Activated naive CD4-positive, alpha-beta T cell treated with anti-CD3 and anti-CD28 coated beads, Interleukin-2, amount 50 U/mL, for 24 hours (primary cell): Measurements from ENCODE around the gene KRT222.

ENCODE experiments used
- H3K27ac Mint-ChIP-seq: one replicate; pipeline ENCODE4 v1.8.0; 2021; ENCODE audit warnings: mild to moderate bottlenecking, mixed read lengths
- H3K27me3 Mint-ChIP-seq: one replicate; pipeline ENCODE4 v1.8.0; 2021; ENCODE audit warnings: mixed read lengths
- H3K36me3 Mint-ChIP-seq: one replicate; pipeline ENCODE4 v1.8.0; 2021; ENCODE audit warnings: mixed read lengths
- H3K4me1 Mint-ChIP-seq: one replicate; pipeline ENCODE4 v1.8.0; 2021; ENCODE audit warnings: mixed read lengths
- H3K4me3 Mint-ChIP-seq: one replicate; pipeline ENCODE4 v1.8.0; 2021; ENCODE audit warnings: mild to moderate bottlenecking, mixed read lengths
- H3K9me3 Mint-ChIP-seq: one replicate; pipeline ENCODE4 v1.8.0; 2021; ENCODE audit warnings: mixed read lengths

The KRT222 gene

GRCh38 chr17:40664582-40665333 is at the start of gene KRT222:
Gene KRT222 (minus strand): TSS chr17:40665177. CDS start chr17:40665099, 78 bp downstream.
- Mint-ChIP-seq H3K4me3 (peak within 1 kb of the TSS; percentile 69), H3K27me3 (peaks cover 13% of the 10 kb centered on the region), H3K9me3 (no peaks in the 10 kb centered on the region), H3K27ac (no peak within 1 kb of the TSS), H3K36me3 (no peaks in the 10 kb centered on the region), H3K4me1 (peaks cover 12% of the 10 kb centered on the region)

GRCh38 chr17:40714473-40714872 is 49.5 kb upstream of the KRT222 start:
- Mint-ChIP-seq H3K27ac (no peak overlapping the region), H3K36me3 (no peaks in the 10 kb centered on the region), H3K9me3 (no peaks in the 10 kb centered on the region), H3K27me3 (peaks cover 3% of the 10 kb centered on the region), H3K4me1 (no peaks in the 10 kb centered on the region), H3K4me3 (no peak overlapping the region)

GRCh38 chr17:40707745-40708144 is 42.8 kb upstream of the KRT222 start:
- H3K27me3 Mint-ChIP-seq, result peaks cover 7% of the 10 kb centered on the region

GRCh38 chr17:40705584-40705983 is 40.6 kb upstream of the KRT222 start:
- Mint-ChIP-seq H3K9me3 (no peaks in the 10 kb centered on the region), H3K4me1 (no peaks in the 10 kb centered on the region), H3K27ac (no peak overlapping the region), H3K27me3 (peaks cover 7% of the 10 kb centered on the region), H3K4me3 (no peak overlapping the region), H3K36me3 (no peaks in the 10 kb centered on the region)

More at GRCh38 chr17:40707745-40708144, 42.8 kb upstream of the KRT222 start:
- H3K9me3 Mint-ChIP-seq, result no peaks in the 10 kb centered on the region
- no peak overlapping the region for H3K27ac Mint-ChIP-seq
- no peaks in the 10 kb centered on the region for H3K4me1 Mint-ChIP-seq
- no peak overlapping the region for H3K4me3 Mint-ChIP-seq
- H3K36me3 Mint-ChIP-seq, result no peaks in the 10 kb centered on the region

- Mint-ChIP-seq H3K4me3 (no peak within 1 kb of the TSS), H3K27me3 (peaks cover 9% of the 10 kb centered on the region), H3K4me1 (no peaks in the 10 kb centered on the region), H3K27ac (no peak within 1 kb of the TSS), H3K9me3 (no peaks in the 10 kb centered on the region), H3K36me3 (no peaks in the 10 kb centered on the region)
Measured at GRCh38 chr17:40703652-40704051, 38.7 kb upstream of the KRT222 start, which contains the start of gene KRT24. Gene KRT24 (minus strand): TSS chr17:40703752. CDS start chr17:40703693, 59 bp downstream.

- H3K36me3 Mint-ChIP-seq, result no peaks in the 10 kb centered on the region
- H3K4me3 Mint-ChIP-seq, result no peak overlapping the region
- no peak overlapping the region for H3K27ac Mint-ChIP-seq
- no peaks in the 10 kb centered on the region for H3K9me3 Mint-ChIP-seq
- H3K27me3 Mint-ChIP-seq, result peaks cover 11% of the 10 kb centered on the region
- H3K4me1 Mint-ChIP-seq, result no peaks in the 10 kb centered on the region
Measured at GRCh38 chr17:40702271-40702670, 37.3 kb upstream of the KRT222 start.

GRCh38 chr17:40699853-40700252 is 34.9 kb upstream of the KRT222 start:
- Mint-ChIP-seq H3K36me3 (no peaks in the 10 kb centered on the region), H3K27ac (peak overlapping the region; percentile 14)

GRCh38 chr17:40699371-40699770 is 34.4 kb upstream of the KRT222 start:
- Mint-ChIP-seq H3K27me3 (peaks cover 6% of the 10 kb centered on the region), H3K4me3 (no peak overlapping the region), H3K9me3 (no peaks in the 10 kb centered on the region), H3K4me1 (no peaks in the 10 kb centered on the region), H3K36me3 (no peaks in the 10 kb centered on the region), H3K27ac (no peak overlapping the region)

More at GRCh38 chr17:40699853-40700252, 34.9 kb upstream of the KRT222 start:
- peaks cover 9% of the 10 kb centered on the region for H3K27me3 Mint-ChIP-seq
- no peaks in the 10 kb centered on the region for H3K4me1 Mint-ChIP-seq
- no peak overlapping the region for H3K4me3 Mint-ChIP-seq
- no peaks in the 10 kb centered on the region for H3K9me3 Mint-ChIP-seq

GRCh38 chr17:40697297-40697696 is 32.3 kb upstream of the KRT222 start:
- H3K27ac Mint-ChIP-seq, result no peak overlapping the region
- H3K9me3 Mint-ChIP-seq, result no peaks in the 10 kb centered on the region
- H3K4me3 Mint-ChIP-seq, result no peak overlapping the region
- H3K36me3 Mint-ChIP-seq, result no peaks in the 10 kb centered on the region
- peaks cover 10% of the 10 kb centered on the region for H3K27me3 Mint-ChIP-seq
- no peaks in the 10 kb centered on the region for H3K4me1 Mint-ChIP-seq

- Mint-ChIP-seq H3K9me3 (no peaks in the 10 kb centered on the region), H3K27me3 (peaks cover 12% of the 10 kb centered on the region), H3K36me3 (no peaks in the 10 kb centered on the region), H3K4me1 (no peaks in the 10 kb centered on the region), H3K4me3 (no peak overlapping the region), H3K27ac (no peak overlapping the region)
Measured at GRCh38 chr17:40696651-40697072, 31.7 kb upstream of the KRT222 start.

- no peaks in the 10 kb centered on the region for H3K4me1 Mint-ChIP-seq
- H3K9me3 Mint-ChIP-seq, result no peaks in the 10 kb centered on the region
- H3K4me3 Mint-ChIP-seq, result no peak overlapping the region
- H3K36me3 Mint-ChIP-seq, result no peaks in the 10 kb centered on the region
- peaks cover 12% of the 10 kb centered on the region for H3K27me3 Mint-ChIP-seq
- H3K27ac Mint-ChIP-seq, result no peak overlapping the region
Measured at GRCh38 chr17:40695874-40696472, 31.0 kb upstream of the KRT222 start.

- Mint-ChIP-seq H3K27ac (no peak overlapping the region), H3K4me3 (no peak overlapping the region), H3K4me1 (no peaks in the 10 kb centered on the region), H3K36me3 (no peaks in the 10 kb centered on the region), H3K9me3 (no peaks in the 10 kb centered on the region), H3K27me3 (peaks cover 12% of the 10 kb centered on the region)
Measured at GRCh38 chr17:40694584-40694983, 29.6 kb upstream of the KRT222 start.

GRCh38 chr17:40687106-40687505 is 22.1 kb upstream of the KRT222 start:
- Mint-ChIP-seq H3K36me3 (no peaks in the 10 kb centered on the region), H3K27me3 (peaks cover 4% of the 10 kb centered on the region), H3K4me1 (no peaks in the 10 kb centered on the region), H3K4me3 (no peak overlapping the region), H3K9me3 (no peaks in the 10 kb centered on the region), H3K27ac (no peak overlapping the region)

GRCh38 chr17:40686192-40686591 is 21.2 kb upstream of the KRT222 start:
- no peaks in the 10 kb centered on the region for H3K36me3 Mint-ChIP-seq
- H3K4me3 Mint-ChIP-seq, result no peak overlapping the region
- H3K27me3 Mint-ChIP-seq, result peaks cover 4% of the 10 kb centered on the region
- no peaks in the 10 kb centered on the region for H3K4me1 Mint-ChIP-seq
- H3K27ac Mint-ChIP-seq, result no peak overlapping the region
- no peaks in the 10 kb centered on the region for H3K9me3 Mint-ChIP-seq

- H3K36me3 Mint-ChIP-seq, result no peaks in the 10 kb centered on the region
- no peak overlapping the region for H3K27ac Mint-ChIP-seq
- H3K4me3 Mint-ChIP-seq, result no peak overlapping the region
- peaks cover 14% of the 10 kb centered on the region for H3K27me3 Mint-ChIP-seq
- H3K9me3 Mint-ChIP-seq, result no peaks in the 10 kb centered on the region
- peaks cover 5% of the 10 kb centered on the region for H3K4me1 Mint-ChIP-seq
Measured at GRCh38 chr17:40680998-40681397, 16.0 kb upstream of the KRT222 start.

- Mint-ChIP-seq H3K27me3 (peaks cover 18% of the 10 kb centered on the region), H3K4me1 (peaks cover 5% of the 10 kb centered on the region), H3K9me3 (no peaks in the 10 kb centered on the region)
Measured at GRCh38 chr17:40679523-40679907, 14.5 kb upstream of the KRT222 start.

More at GRCh38 chr17:40679523-40679907, 14.5 kb upstream of the KRT222 start:
- Mint-ChIP-seq H3K36me3 (no peaks in the 10 kb centered on the region), H3K27ac (no peak overlapping the region), H3K4me3 (no peak overlapping the region)
